HepG2 (cell line): ENCODE data around the gene LOC128125822.
A peak's percentile ranks its signal among the peaks of the same experiment; 100 is the strongest.

Experiments
- ARNT ChIP-seq: fragments of 450-650 bp; IDR thresholded peaks from 2 replicates; pipeline ENCODE4 v1.6.1; 2017
- ETV5 ChIP-seq: IDR thresholded peaks from 2 replicates; pipeline ENCODE4 v1.6.1; 2018; ENCODE audit warnings: missing biosample characterization, missing genetic modification reagents, inconsistent platforms, borderline replicate concordance
- FOXP1 ChIP-seq, 2 experiments: fragments of 450-650 bp in 1 of 2; IDR thresholded peaks; 2 replicates each; pipeline ENCODE4 v1.6.1; 2017 to 2018; ENCODE audit warnings: antibody characterized with exemption in 1 of 2
- HHEX ChIP-seq: IDR thresholded peaks from 2 replicates; pipeline ENCODE4 v1.6.1; 2016; ENCODE audit warnings: control low read depth
- HOXD1 ChIP-seq: sonication (generic); formaldehyde crosslinking; IDR thresholded peaks from 2 replicates; pipeline ENCODE4 v1.5.0; 2020; ENCODE audit warnings: missing genetic modification reagents
- MEF2D ChIP-seq: sonication (generic); formaldehyde crosslinking; IDR thresholded peaks from 2 replicates; pipeline ENCODE4 v1.5.1; 2020; ENCODE audit warnings: mild to moderate bottlenecking, missing genetic modification reagents
- NR1H2 ChIP-seq: sonication (generic); formaldehyde crosslinking; IDR thresholded peaks from 2 replicates; pipeline ENCODE4 v1.8.1; 2022; ENCODE audit warnings: low read depth, missing genetic modification reagents, borderline replicate concordance
- SMAD9 ChIP-seq: sonication (generic); formaldehyde crosslinking; IDR thresholded peaks from 2 replicates; pipeline ENCODE4 v1.5.1; 2020; ENCODE audit warnings: mild to moderate bottlenecking, missing genetic modification reagents
- SOX13 ChIP-seq, 3 experiments: fragments of 450-650 bp in 1 of 3; sonication (generic) in 1 of 3; formaldehyde crosslinking in 1 of 3; IDR thresholded peaks in 2 of 3; conservative IDR thresholded peaks in 1 of 3; 2 replicates each; pipeline versions ENCODE4 v1.5.0 to v1.6.1; 2016 to 2020; ENCODE audit warnings: antibody characterized with exemption in 1 of 3, mild to moderate bottlenecking in 1 of 3, missing compliant biosample characterization in 1 of 3, missing genetic modification reagents in 1 of 3, moderate library complexity in 1 of 3
- SP4 ChIP-seq: sonication (generic); formaldehyde crosslinking; IDR thresholded peaks from 2 replicates; pipeline ENCODE4 v1.8.1; 2023; ENCODE audit warnings: mild to moderate bottlenecking, missing genetic modification reagents
- STAT5B ChIP-seq: sonication (generic); formaldehyde crosslinking; IDR thresholded peaks from 2 replicates; pipeline ENCODE4 v1.4.0; 2020; ENCODE audit warnings: missing genetic modification reagents
- YEATS2 ChIP-seq: sonication (generic); formaldehyde crosslinking; IDR thresholded peaks from 2 replicates; pipeline ENCODE4 v1.4.0; 2020; ENCODE audit warnings: missing genetic modification reagents, borderline replicate concordance
- ZNF274 ChIP-seq: sonication (generic); formaldehyde crosslinking; IDR thresholded peaks from 2 replicates; pipeline ENCODE4 v1.5.1; 2020; ENCODE audit warnings: mild to moderate bottlenecking, missing genetic modification reagents
- ZNF337 ChIP-seq: sonication (generic); formaldehyde crosslinking; IDR thresholded peaks from 2 replicates; pipeline ENCODE4 v1.5.1; 2020; ENCODE audit warnings: missing genetic modification reagents, low read depth, mild to moderate bottlenecking, borderline replicate concordance
- TF ChIP-seq, protein P1 (sequence below): sonication (generic); formaldehyde crosslinking; IDR thresholded peaks from 2 replicates; pipeline ENCODE4 v1.4.0; 2020; ENCODE audit warnings: missing genetic modification reagents, mild to moderate bottlenecking, borderline replicate concordance
- TF ChIP-seq, protein P2 (sequence below): sonication (generic); formaldehyde crosslinking; IDR thresholded peaks from 2 replicates; pipeline ENCODE4 v1.5.1; 2020; ENCODE audit warnings: missing genetic modification reagents, mild to moderate bottlenecking, borderline replicate concordance
- TF ChIP-seq, protein P3 (sequence below): IDR thresholded peaks from 2 replicates; pipeline ENCODE4 v1.6.1; 2018; ENCODE audit warnings: missing genetic modification reagents, mild to moderate bottlenecking, missing compliant biosample characterization
- TF ChIP-seq, protein P4 (sequence below): sonication (generic); formaldehyde crosslinking; IDR thresholded peaks from 2 replicates; pipeline ENCODE4 v1.5.0; 2020; ENCODE audit warnings: mild to moderate bottlenecking, missing genetic modification reagents
- TF ChIP-seq, protein P5 (sequence below): sonication (generic); formaldehyde crosslinking; IDR thresholded peaks from 2 replicates; pipeline ENCODE4 v1.5.0; 2020; ENCODE audit warnings: missing genetic modification reagents
- TF ChIP-seq, protein P6 (sequence below): sonication (generic); formaldehyde crosslinking; IDR thresholded peaks from 2 replicates; pipeline ENCODE4 v1.9.0; 2021; ENCODE audit warnings: missing genetic modification reagents, mild to moderate bottlenecking, borderline replicate concordance

LOC128125822 gene

DNA sequence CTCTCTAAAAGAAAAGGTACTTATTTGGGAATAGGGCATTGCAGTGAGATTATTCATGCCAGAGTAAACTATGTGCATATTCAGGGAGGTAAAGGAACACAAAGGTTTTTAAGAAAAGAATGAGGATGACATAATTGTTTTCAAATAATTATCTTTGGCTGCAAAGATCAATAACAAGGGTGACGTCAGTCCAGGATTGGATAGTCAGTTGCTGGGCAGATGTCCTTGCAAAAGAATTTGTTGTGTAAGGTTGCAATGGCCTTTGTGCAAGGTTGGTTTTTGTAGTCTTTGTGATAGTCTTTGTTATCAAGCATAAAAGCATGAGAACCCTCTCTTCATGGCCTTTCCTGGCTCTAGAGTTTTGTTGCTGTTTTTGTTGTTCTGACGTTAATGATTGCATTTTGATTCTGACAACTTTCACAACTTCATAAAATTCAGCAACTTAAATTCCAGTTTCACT, 17.7 kb downstream of the LOC128125822 start (continued):
- TF ChIP-seq SOX13 (IDR thresholded peaks at IDR 0.05) (peak; percentile 93), SOX13 (CRISPR knock-in tag; conservative IDR thresholded peaks at IDR 0.05 in 1 of 2, IDR thresholded peaks at IDR 0.05 in 1 of 2) (peak in 1 of 2 experiments; percentile 100; a peak in 2 of 4 replicates), MEF2D (0 out of 2 replicates have a peak, but pooled peaks have one; percentile 47), SP4 (CRISPR knock-in tag) (no peak), SMAD9 (CRISPR knock-in tag) (no peak), ZNF274 (CRISPR knock-in tag) (no peak), FOXP1 (IDR thresholded peaks at IDR 0.05) (peak; percentile 49), FOXP1 (CRISPR knock-in tag; IDR thresholded peaks at IDR 0.05) (peak; percentile 95), YEATS2 (CRISPR knock-in tag) (peak; percentile 61; the same call in 1 of the 2 replicates), ETV5 (CRISPR knock-in tag) (no peak; the same call in 1 of the 2 replicates), HHEX (no peak), NR1H2 (CRISPR knock-in tag) (no peak), ZNF337 (CRISPR knock-in tag) (no peak), STAT5B (CRISPR knock-in tag) (no peak), ARNT (no peak), HOXD1 (0 out of 2 replicates have a peak, but pooled peaks have one; percentile 23)
- TF ChIP-seq, protein P1, sequence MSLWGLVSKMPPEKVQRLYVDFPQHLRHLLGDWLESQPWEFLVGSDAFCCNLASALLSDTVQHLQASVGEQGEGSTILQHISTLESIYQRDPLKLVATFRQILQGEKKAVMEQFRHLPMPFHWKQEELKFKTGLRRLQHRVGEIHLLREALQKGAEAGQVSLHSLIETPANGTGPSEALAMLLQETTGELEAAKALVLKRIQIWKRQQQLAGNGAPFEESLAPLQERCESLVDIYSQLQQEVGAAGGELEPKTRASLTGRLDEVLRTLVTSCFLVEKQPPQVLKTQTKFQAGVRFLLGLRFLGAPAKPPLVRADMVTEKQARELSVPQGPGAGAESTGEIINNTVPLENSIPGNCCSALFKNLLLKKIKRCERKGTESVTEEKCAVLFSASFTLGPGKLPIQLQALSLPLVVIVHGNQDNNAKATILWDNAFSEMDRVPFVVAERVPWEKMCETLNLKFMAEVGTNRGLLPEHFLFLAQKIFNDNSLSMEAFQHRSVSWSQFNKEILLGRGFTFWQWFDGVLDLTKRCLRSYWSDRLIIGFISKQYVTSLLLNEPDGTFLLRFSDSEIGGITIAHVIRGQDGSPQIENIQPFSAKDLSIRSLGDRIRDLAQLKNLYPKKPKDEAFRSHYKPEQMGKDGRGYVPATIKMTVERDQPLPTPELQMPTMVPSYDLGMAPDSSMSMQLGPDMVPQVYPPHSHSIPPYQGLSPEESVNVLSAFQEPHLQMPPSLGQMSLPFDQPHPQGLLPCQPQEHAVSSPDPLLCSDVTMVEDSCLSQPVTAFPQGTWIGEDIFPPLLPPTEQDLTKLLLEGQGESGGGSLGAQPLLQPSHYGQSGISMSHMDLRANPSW: no peak
- TF ChIP-seq, protein P2, sequence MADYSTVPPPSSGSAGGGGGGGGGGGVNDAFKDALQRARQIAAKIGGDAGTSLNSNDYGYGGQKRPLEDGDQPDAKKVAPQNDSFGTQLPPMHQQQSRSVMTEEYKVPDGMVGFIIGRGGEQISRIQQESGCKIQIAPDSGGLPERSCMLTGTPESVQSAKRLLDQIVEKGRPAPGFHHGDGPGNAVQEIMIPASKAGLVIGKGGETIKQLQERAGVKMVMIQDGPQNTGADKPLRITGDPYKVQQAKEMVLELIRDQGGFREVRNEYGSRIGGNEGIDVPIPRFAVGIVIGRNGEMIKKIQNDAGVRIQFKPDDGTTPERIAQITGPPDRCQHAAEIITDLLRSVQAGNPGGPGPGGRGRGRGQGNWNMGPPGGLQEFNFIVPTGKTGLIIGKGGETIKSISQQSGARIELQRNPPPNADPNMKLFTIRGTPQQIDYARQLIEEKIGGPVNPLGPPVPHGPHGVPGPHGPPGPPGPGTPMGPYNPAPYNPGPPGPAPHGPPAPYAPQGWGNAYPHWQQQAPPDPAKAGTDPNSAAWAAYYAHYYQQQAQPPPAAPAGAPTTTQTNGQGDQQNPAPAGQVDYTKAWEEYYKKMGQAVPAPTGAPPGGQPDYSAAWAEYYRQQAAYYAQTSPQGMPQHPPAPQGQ (CRISPR knock-in tag): no peak
- TF ChIP-seq, protein P3, sequence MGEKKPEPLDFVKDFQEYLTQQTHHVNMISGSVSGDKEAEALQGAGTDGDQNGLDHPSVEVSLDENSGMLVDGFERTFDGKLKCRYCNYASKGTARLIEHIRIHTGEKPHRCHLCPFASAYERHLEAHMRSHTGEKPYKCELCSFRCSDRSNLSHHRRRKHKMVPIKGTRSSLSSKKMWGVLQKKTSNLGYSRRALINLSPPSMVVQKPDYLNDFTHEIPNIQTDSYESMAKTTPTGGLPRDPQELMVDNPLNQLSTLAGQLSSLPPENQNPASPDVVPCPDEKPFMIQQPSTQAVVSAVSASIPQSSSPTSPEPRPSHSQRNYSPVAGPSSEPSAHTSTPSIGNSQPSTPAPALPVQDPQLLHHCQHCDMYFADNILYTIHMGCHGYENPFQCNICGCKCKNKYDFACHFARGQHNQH (CRISPR knock-in tag): 0 out of 2 replicates have a peak, but pooled peaks have one; percentile 47
- TF ChIP-seq, protein P4, sequence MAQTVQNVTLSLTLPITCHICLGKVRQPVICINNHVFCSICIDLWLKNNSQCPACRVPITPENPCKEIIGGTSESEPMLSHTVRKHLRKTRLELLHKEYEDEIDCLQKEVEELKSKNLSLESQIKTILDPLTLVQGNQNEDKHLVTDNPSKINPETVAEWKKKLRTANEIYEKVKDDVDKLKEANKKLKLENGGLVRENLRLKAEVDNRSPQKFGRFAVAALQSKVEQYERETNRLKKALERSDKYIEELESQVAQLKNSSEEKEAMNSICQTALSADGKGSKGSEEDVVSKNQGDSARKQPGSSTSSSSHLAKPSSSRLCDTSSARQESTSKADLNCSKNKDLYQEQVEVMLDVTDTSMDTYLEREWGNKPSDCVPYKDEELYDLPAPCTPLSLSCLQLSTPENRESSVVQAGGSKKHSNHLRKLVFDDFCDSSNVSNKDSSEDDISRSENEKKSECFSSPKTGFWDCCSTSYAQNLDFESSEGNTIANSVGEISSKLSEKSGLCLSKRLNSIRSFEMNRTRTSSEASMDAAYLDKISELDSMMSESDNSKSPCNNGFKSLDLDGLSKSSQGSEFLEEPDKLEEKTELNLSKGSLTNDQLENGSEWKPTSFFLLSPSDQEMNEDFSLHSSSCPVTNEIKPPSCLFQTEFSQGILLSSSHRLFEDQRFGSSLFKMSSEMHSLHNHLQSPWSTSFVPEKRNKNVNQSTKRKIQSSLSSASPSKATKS (CRISPR knock-in tag): no peak
- TF ChIP-seq, protein P5, sequence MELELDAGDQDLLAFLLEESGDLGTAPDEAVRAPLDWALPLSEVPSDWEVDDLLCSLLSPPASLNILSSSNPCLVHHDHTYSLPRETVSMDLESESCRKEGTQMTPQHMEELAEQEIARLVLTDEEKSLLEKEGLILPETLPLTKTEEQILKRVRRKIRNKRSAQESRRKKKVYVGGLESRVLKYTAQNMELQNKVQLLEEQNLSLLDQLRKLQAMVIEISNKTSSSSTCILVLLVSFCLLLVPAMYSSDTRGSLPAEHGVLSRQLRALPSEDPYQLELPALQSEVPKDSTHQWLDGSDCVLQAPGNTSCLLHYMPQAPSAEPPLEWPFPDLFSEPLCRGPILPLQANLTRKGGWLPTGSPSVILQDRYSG (CRISPR knock-in tag): no peak
- TF ChIP-seq, protein P6, sequence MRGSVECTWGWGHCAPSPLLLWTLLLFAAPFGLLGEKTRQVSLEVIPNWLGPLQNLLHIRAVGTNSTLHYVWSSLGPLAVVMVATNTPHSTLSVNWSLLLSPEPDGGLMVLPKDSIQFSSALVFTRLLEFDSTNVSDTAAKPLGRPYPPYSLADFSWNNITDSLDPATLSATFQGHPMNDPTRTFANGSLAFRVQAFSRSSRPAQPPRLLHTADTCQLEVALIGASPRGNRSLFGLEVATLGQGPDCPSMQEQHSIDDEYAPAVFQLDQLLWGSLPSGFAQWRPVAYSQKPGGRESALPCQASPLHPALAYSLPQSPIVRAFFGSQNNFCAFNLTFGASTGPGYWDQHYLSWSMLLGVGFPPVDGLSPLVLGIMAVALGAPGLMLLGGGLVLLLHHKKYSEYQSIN: no peak
